OCI-M2 (cell line): ENCODE data around the gene CYP26C1.

Experiments used
- DNase-seq: peaks from one replicate; lab custom pipeline; 2025; ENCODE audit not compliant: unreplicated experiment; lab: John Stamatoyannopoulos, UW

Gene CYP26C1

GRCh38 chr10:93059975-93060886 lies at the start of gene CYP26C1:
TSS of gene CYP26C1 (plus strand) at chr10:93060798. CDS start at chr10:93061264, 466 bp downstream.
- no peak for DNase-seq

- DNase-seq, result no peak
Measured at GRCh38 chr10:93015722-93016121, 44.9 kb upstream of the CYP26C1 start.

- DNase-seq, result no peak
Measured at GRCh38 chr10:93023013-93023650, 37.5 kb upstream of the CYP26C1 start.

GRCh38 chr10:93026072-93026471 lies 34.5 kb upstream of the CYP26C1 start:
- DNase-seq, result no peak

GRCh38 chr10:93027508-93027907 lies 33.1 kb upstream of the CYP26C1 start:
- DNase-seq, result no peak

- DNase-seq, result no peak
Measured at GRCh38 chr10:93028883-93029282, 31.7 kb upstream of the CYP26C1 start.

- DNase-seq, result no peak
Measured at GRCh38 chr10:93030409-93030808, 30.2 kb upstream of the CYP26C1 start.

GRCh38 chr10:93032105-93032808 lies 28.3 kb upstream of the CYP26C1 start:
- DNase-seq, result no peak

- no peak for DNase-seq
Measured at GRCh38 chr10:93032809-93033137, 27.8 kb upstream of the CYP26C1 start.

GRCh38 chr10:93034426-93034825 lies 26.2 kb upstream of the CYP26C1 start:
- no peak for DNase-seq

- no peak for DNase-seq
Measured at GRCh38 chr10:93039110-93039509, 21.5 kb upstream of the CYP26C1 start.

- peak; percentile 65 for DNase-seq
Measured at GRCh38 chr10:93039721-93040120, 20.9 kb upstream of the CYP26C1 start.

GRCh38 chr10:93054486-93054885 lies 6.1 kb upstream of the CYP26C1 start:
- DNase-seq, result no peak

- DNase-seq, result no peak
Measured at GRCh38 chr10:93058139-93058538, 2.5 kb upstream of the CYP26C1 start.

GRCh38 chr10:93060887-93061593 lies 442 bp downstream of the CYP26C1 start:
- no peak for DNase-seq

GRCh38 chr10:93061594-93062513 lies 1.3 kb downstream of the CYP26C1 start:
- no peak for DNase-seq

GRCh38 chr10:93062514-93063143 lies 2.0 kb downstream of the CYP26C1 start:
- DNase-seq, result no peak

GRCh38 chr10:93063144-93063976 lies 2.8 kb downstream of the CYP26C1 start:
- no peak for DNase-seq
